RWPE1 (cell line): ENCODE results near the gene HLF.

Source experiments
- CTCF ChIA-PET: fragments of 350-600 bp; sonication (Branson Sonifier 250); formaldehyde crosslinking; extraction: SDS; loops from one replicate; lab custom pipeline; 2021; lab: Yijun Ruan, JAX
- POLR2A ChIA-PET: fragments of 400-600 bp; formaldehyde crosslinking; extraction: SDS; loops from one replicate; lab custom pipeline; 2020; ENCODE audit warnings: antibody characterized with exemption; ENCODE audit not compliant: low non-redundant PET; lab: Yijun Ruan, JAX
- DNase-seq: peaks from one replicate; pipeline ENCODE4 v3.0.0; 2012; ENCODE audit warnings: low spot score
- H3K27ac ChIP-seq: fragments of 450-650 bp; 2 replicates; pipeline ENCODE4 v1.5.1; 2017
- CTCF ChIP-seq: fragments of 450-650 bp; conservative IDR thresholded peaks from 2 replicates; pipeline ENCODE4 v1.5.1; 2017; ENCODE audit warnings: low read depth, mild to moderate bottlenecking

Gene HLF

GRCh38 chr17:55242476-55242875 lies 22.3 kb upstream of the HLF start:
- DNase-seq: no peak
- CTCF ChIA-PET: interaction anchor here (1.0 kb wide), 1 partner anchor 23 kb away, joined by 3 read pairs; the partner anchor contains the start of gene HLF
- TF ChIP-seq CTCF: no peak
- POLR2A ChIA-PET: no interaction called here
- H3K27ac ChIP-seq: no peak overlapping the region

- ChIA-PET POLR2A (no interaction called here), CTCF (no interaction called here)
- no peak for DNase-seq
- no peak overlapping the region for H3K27ac ChIP-seq
- no peak for TF ChIP-seq CTCF
Observed at GRCh38 chr17:55245986-55246385, 18.8 kb upstream of the HLF start.

- no peak for DNase-seq
- TF ChIP-seq CTCF: no peak
- ChIA-PET POLR2A (no interaction called here), CTCF (no interaction called here)
- no peak overlapping the region for H3K27ac ChIP-seq
Observed at GRCh38 chr17:55246583-55246982, 18.2 kb upstream of the HLF start.

DNA sequence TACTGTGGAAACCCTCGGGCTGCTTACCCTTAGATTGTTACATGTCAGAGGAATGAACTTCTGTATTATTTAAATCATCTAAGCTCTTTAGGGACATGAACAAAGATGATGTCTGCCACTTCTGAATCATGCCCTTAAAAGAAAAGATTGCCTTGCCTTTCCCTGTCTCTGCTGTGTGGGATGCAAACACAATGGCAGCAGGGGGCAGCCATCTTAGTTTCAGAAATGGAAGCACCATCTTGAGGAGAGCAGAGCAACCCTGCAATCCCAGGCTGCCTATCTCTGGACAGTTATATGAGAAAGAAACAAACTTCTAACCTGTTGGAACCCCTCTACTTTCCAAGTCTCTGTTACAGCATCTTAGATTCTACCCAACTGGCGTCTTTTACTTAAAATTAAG lies 16.7 kb upstream of the HLF start:
- CTCF ChIA-PET: no interaction called here
- no peak for TF ChIP-seq CTCF
- H3K27ac ChIP-seq: no peak overlapping the region
- DNase-seq: no peak
- POLR2A ChIA-PET: no interaction called here

- POLR2A ChIA-PET: no interaction called here
- TF ChIP-seq CTCF: no peak
- CTCF ChIA-PET: interaction anchor here (0.6 kb wide), 1 partner anchor 11 kb away, joined by 5 read pairs; no protein-coding TSS in a partner anchor
Observed at GRCh38 chr17:55249861-55250260, 14.9 kb upstream of the HLF start.

DNA sequence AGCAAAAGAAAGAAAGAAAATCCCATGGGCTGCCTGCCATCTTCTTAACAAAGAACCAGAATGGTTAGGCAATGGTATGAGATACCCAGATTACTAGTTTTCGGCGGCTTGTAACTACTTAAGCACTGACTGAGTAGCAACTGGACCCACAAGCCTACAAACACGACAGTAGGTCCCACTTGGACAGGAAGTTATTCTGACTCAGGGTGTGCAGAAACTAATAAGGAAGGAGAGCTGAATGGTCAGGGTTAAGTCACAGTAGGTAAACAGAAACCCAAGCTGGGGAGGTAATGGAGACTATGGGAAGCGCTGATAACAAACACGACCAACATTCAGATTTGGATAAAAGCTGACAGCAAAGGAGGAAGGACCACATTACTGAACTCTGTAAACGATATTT lies 10.4 kb upstream of the HLF start:
- no peak overlapping the region for H3K27ac ChIP-seq
- CTCF ChIA-PET: no interaction called here
- POLR2A ChIA-PET: no interaction called here
- DNase-seq: no peak
- TF ChIP-seq CTCF: no peak

More at GRCh38 chr17:55249861-55250260, 14.9 kb upstream of the HLF start:
- DNase-seq: no peak
- H3K27ac ChIP-seq: no peak overlapping the region

GRCh38 chr17:55258578-55259135 lies 6.1 kb upstream of the HLF start:
- no peak overlapping the region for H3K27ac ChIP-seq
- no peak for DNase-seq
- CTCF ChIA-PET: interaction anchor here (0.7 kb wide), 1 partner anchor 212 kb away, joined by 3 read pairs; no protein-coding TSS in a partner anchor
- POLR2A ChIA-PET: no interaction called here
- TF ChIP-seq CTCF: no peak
